Endothelial cell (in vitro differentiated cells): ENCODE measurements around the gene C6orf89. TPM values are rescaled to one million over a fixed set of nuclear protein-coding genes. Genes with fewer than 3 reads are reported as not detected.

Experiments used
- DNase-seq: peaks from one replicate; pipeline ENCODE4 v3.0.0; 2021; ENCODE audit warnings: low spot score
- H3K27ac Mint-ChIP-seq: one replicate; pipeline ENCODE4 v1.8.0; 2021; ENCODE audit warnings: mixed read lengths, inconsistent platforms; ENCODE audit not compliant: unreplicated experiment
- H3K27me3 Mint-ChIP-seq: one replicate; pipeline ENCODE4 v1.8.0; 2021; ENCODE audit warnings: mild to moderate bottlenecking, moderate library complexity, mixed read lengths, inconsistent platforms; ENCODE audit not compliant: unreplicated experiment
- H3K36me3 Mint-ChIP-seq: one replicate; pipeline ENCODE4 v1.8.0; 2021; ENCODE audit warnings: mild to moderate bottlenecking, low read depth, mixed read lengths, inconsistent platforms; ENCODE audit not compliant: unreplicated experiment
- H3K4me1 Mint-ChIP-seq: one replicate; pipeline ENCODE4 v1.8.0; 2021; ENCODE audit warnings: mild to moderate bottlenecking, mixed read lengths, inconsistent platforms; ENCODE audit not compliant: unreplicated experiment
- H3K4me3 Mint-ChIP-seq: one replicate; pipeline ENCODE4 v1.8.0; 2021; ENCODE audit warnings: mild to moderate bottlenecking, mixed read lengths, inconsistent platforms; ENCODE audit not compliant: unreplicated experiment
- H3K9me3 Mint-ChIP-seq: one replicate; pipeline ENCODE4 v1.8.0; 2021; ENCODE audit warnings: mixed read lengths, inconsistent platforms; ENCODE audit not compliant: unreplicated experiment
- total RNA-seq: library from RNA; stranded (reverse); fragmentation: NEBNext Ultra II Directional; extraction: Animal tissue kit (Norgen Biotek cat#: 25700); gene quantifications from one replicate; pipeline ENCODE4 v1.2.1, GENCODE V29; 2021; ENCODE audit not compliant: unreplicated experiment
- TF ChIP-seq, protein P1 (sequence below): fragments of 200-600 bp; sonication (generic); IDR thresholded peaks from one replicate; pipeline ENCODE4 v1.5.0; 2021; ENCODE audit warnings: antibody characterized with exemption; ENCODE audit not compliant: unreplicated experiment

C6orf89 gene
- total RNA-seq, 1 donor from 2014 or later, result 43.2 TPM

DNA sequence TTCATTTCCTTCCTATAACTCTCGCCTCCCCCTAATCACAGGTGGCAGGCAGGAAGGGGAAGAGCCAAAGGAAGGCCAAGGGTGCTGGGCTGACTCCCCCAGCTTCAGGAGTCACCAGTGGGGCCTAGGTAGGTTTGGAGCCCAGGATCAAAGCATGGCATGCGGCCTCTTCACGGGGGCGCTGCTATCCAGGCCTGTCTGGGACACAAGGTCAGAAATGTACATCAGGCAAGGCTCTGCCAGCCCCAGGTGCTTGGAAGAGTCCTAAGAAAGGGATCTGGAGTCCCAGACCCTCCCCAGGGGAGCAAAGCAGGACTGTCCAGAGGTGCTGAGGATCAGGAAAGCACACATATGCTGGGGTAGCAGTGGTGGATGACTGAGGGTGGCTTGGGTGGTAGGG lies 79.2 kb downstream of the C6orf89 start:
- TF ChIP-seq, protein P1, sequence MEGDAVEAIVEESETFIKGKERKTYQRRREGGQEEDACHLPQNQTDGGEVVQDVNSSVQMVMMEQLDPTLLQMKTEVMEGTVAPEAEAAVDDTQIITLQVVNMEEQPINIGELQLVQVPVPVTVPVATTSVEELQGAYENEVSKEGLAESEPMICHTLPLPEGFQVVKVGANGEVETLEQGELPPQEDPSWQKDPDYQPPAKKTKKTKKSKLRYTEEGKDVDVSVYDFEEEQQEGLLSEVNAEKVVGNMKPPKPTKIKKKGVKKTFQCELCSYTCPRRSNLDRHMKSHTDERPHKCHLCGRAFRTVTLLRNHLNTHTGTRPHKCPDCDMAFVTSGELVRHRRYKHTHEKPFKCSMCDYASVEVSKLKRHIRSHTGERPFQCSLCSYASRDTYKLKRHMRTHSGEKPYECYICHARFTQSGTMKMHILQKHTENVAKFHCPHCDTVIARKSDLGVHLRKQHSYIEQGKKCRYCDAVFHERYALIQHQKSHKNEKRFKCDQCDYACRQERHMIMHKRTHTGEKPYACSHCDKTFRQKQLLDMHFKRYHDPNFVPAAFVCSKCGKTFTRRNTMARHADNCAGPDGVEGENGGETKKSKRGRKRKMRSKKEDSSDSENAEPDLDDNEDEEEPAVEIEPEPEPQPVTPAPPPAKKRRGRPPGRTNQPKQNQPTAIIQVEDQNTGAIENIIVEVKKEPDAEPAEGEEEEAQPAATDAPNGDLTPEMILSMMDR, result no peak
- peaks cover 22% of the 10 kb centered on the region for H3K4me1 Mint-ChIP-seq
- peak overlapping the region; percentile 78 for H3K27ac Mint-ChIP-seq
- no peak overlapping the region for H3K4me3 Mint-ChIP-seq
- peaks cover 12% of the 10 kb centered on the region for H3K27me3 Mint-ChIP-seq
- no peak for DNase-seq
- H3K36me3 Mint-ChIP-seq, result peaks cover 28% of the 10 kb centered on the region
- no peaks in the 10 kb centered on the region for H3K9me3 Mint-ChIP-seq

DNA sequence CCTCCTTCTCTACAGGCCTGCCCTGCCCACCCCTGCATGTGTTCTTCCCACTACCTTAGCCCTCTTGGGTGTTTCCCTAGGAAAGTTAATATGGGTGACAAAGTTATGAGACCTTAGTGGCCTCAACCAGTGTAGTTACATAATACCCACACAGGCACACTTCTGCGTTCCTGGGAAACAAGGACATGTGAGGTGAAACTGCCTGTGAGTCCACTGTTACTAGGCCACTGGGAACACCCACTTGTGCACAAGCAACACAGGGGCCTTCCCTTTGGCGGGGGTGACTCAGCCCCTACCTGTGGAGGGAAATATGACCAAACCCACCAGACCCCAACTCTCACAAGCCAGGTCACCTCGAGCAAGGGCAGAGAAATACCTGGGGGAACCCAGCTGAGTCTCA lies 81.5 kb downstream of the C6orf89 start:
- DNase-seq, result no peak
- TF ChIP-seq, protein P1, result no peak
- Mint-ChIP-seq H3K27me3 (peaks cover 4% of the 10 kb centered on the region), H3K4me3 (no peak overlapping the region), H3K9me3 (no peaks in the 10 kb centered on the region), H3K27ac (no peak overlapping the region), H3K36me3 (peaks cover 34% of the 10 kb centered on the region), H3K4me1 (peaks cover 17% of the 10 kb centered on the region)

DNA sequence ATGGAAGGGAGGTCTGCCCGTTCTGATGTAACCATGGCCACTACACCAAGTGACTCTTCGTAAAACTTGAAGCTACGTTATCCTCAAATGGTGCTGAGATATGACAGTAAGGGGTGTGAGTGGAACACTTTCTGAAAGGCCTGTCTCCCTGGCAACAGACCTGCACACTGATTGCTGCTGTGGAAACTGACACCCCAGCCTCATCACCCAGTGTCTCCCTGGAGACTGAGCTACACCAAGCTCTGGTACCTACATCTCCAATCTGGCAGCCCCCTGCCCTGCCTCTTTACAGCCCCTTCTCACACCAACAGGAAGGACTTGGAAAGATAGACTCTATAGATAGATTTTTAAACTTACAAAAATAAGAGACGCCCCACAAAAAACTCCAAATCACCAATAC lies 82.0 kb downstream of the C6orf89 start:
- DNase-seq, result no peak

DNA sequence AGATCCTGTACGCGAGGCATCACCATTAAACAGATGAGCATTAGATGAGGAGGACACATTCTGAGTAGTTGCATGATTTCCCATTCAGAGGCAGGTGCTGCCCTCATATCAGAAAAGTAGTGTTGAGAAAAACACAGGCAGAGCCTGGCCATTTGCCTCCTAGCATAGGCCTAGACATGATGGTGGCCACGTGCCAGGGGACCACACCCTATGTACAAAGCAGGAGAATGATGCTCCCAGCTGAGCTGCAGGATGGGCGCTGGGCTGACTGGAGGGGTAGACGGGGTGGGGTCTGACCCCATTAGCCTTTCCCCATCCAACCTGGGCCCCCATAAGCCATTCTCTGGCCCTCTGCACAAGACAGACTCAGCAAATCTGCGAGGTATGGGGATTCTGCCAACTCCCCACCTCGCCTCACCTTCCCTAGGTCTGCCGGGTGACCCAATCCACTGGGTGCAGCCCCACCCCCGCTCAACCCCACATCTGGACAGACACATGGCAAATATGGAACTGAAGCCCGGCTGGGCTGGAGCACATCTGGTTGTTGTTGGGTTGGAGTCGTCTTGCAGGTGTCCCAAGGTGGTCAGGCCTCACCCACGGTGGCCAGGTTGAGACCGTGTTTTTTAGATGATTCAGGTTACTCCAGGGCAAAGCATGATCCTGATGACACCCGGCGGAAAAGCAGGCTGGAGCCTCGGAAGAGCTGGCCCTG lies 82.7 kb downstream of the C6orf89 start:
- DNase-seq, result no peak
- H3K36me3 Mint-ChIP-seq, result peaks cover 38% of the 10 kb centered on the region
- H3K9me3 Mint-ChIP-seq, result no peaks in the 10 kb centered on the region
- TF ChIP-seq, protein P1, result no peak
- no peak overlapping the region for H3K4me3 Mint-ChIP-seq
- H3K27me3 Mint-ChIP-seq, result peaks cover 2% of the 10 kb centered on the region
- H3K27ac Mint-ChIP-seq, result no peak overlapping the region
- H3K4me1 Mint-ChIP-seq, result peaks cover 12% of the 10 kb centered on the region

More for the DNA sequence above, 82.0 kb downstream of the C6orf89 start:
- no peak overlapping the region for H3K27ac Mint-ChIP-seq
- peaks cover 37% of the 10 kb centered on the region for H3K36me3 Mint-ChIP-seq
- H3K4me1 Mint-ChIP-seq, result peaks cover 16% of the 10 kb centered on the region
- H3K9me3 Mint-ChIP-seq, result no peaks in the 10 kb centered on the region
- H3K27me3 Mint-ChIP-seq, result peaks cover 2% of the 10 kb centered on the region
- no peak overlapping the region for H3K4me3 Mint-ChIP-seq
- TF ChIP-seq, protein P1, result no peak

DNA sequence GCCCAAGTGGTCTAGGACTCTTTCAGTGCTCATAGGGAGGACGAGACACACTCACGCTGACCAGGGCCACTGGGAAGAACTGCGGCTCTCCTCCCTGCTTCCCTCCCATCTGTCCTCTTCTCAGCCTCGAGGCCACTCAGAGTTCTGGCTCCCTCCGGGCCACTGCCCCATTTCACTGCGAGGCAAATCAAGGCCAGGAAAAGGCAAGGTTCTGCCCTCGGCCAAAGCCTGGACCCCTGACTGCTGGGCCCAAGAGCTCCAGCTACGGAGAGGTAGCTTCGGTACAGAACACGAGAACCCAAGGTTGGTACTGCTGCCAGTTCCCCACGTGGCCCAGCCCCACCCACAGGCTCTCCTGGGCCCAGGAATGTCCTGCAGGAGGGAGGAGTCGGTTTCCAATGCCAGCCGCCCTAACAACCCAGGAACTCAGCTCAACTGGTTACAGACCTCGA lies 83.5 kb downstream of the C6orf89 start:
- H3K4me1 Mint-ChIP-seq, result peaks cover 10% of the 10 kb centered on the region
- peaks cover 2% of the 10 kb centered on the region for H3K27me3 Mint-ChIP-seq
- DNase-seq, result no peak
- H3K36me3 Mint-ChIP-seq, result peaks cover 44% of the 10 kb centered on the region
- TF ChIP-seq, protein P1, result no peak
- no peak overlapping the region for H3K4me3 Mint-ChIP-seq
- H3K9me3 Mint-ChIP-seq, result no peaks in the 10 kb centered on the region
- no peak overlapping the region for H3K27ac Mint-ChIP-seq
